Measurements from ENCODE around the gene LRTM1. TPM values are rescaled to one million over a fixed set of nuclear protein-coding genes. Genes with fewer than 3 reads are reported as not detected.

LRTM1 gene
- total and polyA plus RNA-seq, 12 donors: not detected

DNA sequence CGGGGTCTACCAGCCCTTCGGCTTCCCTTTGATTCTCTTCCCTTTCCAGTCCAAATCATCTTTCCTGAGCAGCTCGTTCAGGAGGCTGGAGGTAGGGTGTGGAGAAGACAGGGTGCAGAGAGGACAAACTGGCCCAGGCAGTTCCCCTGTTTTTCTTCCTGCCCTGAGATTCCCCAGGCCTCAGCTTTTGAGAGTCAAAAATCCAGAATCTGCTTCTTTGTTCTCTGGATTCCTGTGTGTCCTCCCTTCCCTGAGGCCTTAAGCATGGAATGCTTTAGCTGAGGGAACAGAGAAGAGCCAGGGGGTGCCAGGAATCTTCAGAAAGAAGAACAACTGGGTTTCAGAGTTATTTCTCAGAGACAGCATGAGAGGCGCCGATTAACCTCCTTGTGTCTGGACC lies 26.7 kb upstream of the LRTM1 start:
- 85 to 87% methylated on average over 5 of the region's 5 CpGs for WGBS, 2 donors

DNA sequence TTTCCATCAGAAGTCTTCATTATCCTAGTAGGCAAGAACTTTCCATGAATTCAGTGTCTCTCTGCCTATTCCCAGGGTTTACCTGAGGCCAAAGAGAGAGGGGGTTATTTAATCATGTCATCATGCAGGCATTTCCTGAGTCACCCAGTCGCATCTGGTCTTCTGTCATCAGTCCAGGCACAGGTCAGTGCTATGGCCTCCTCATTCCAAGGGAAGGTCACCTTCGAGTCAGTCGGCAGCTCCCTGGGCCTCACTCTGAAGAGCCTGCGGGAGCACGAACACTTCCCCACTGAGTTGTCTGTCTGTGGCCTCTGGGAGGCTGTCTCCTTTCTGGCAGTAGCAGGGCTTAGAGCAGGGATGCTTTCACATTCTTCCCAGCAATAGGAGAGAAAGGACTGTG lies 26.2 kb upstream of the LRTM1 start:
- H3K9me3 ChIP-seq: no peaks in the 10 kb centered on the region
- no peaks in the 10 kb centered on the region for H3K36me3 ChIP-seq
- H3K4me3 ChIP-seq: no peak overlapping the region
- intact Hi-C loops (cut with DNase I): loop anchor here in 6 of 10 donors (5.0 to 10.0 kb wide), 8 partner anchors 203 to 1298 kb away; partner anchors contain the start of gene WNT5A (in 1 of the 6)
- H3K4me1 ChIP-seq: peaks cover 0 to 27% (median 4%) of the 10 kb centered on the region in 9 donors
- 20 to 27% methylated on average over 5 of the region's 5 CpGs for WGBS, 2 donors
- TF ChIP-seq, protein P1, sequence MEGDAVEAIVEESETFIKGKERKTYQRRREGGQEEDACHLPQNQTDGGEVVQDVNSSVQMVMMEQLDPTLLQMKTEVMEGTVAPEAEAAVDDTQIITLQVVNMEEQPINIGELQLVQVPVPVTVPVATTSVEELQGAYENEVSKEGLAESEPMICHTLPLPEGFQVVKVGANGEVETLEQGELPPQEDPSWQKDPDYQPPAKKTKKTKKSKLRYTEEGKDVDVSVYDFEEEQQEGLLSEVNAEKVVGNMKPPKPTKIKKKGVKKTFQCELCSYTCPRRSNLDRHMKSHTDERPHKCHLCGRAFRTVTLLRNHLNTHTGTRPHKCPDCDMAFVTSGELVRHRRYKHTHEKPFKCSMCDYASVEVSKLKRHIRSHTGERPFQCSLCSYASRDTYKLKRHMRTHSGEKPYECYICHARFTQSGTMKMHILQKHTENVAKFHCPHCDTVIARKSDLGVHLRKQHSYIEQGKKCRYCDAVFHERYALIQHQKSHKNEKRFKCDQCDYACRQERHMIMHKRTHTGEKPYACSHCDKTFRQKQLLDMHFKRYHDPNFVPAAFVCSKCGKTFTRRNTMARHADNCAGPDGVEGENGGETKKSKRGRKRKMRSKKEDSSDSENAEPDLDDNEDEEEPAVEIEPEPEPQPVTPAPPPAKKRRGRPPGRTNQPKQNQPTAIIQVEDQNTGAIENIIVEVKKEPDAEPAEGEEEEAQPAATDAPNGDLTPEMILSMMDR (IDR thresholded peaks at IDR 0.05): no peak
- ATAC-seq (peak in 1 of 8 donors; percentile 16), DNase-seq (peak in 1 of 2 donors; percentile 6)
- no peak overlapping the region for H3K27ac ChIP-seq
- H3K27me3 ChIP-seq: no peaks in the 10 kb centered on the region

More for the DNA sequence above, 26.7 kb upstream of the LRTM1 start:
- intact Hi-C loops (cut with DNase I): loop anchor here in 6 of 10 donors (5.0 to 10.0 kb wide), 8 partner anchors 203 to 1298 kb away; partner anchors contain the start of gene WNT5A (in 1 of the 6)
- no peaks in the 10 kb centered on the region for H3K36me3 ChIP-seq
- H3K27me3 ChIP-seq: no peaks in the 10 kb centered on the region
- H3K27ac ChIP-seq: no peak overlapping the region
- no peak overlapping the region for H3K4me3 ChIP-seq
- no peaks in the 10 kb centered on the region for H3K9me3 ChIP-seq
- DNase-seq (no peak), ATAC-seq (no peak)
- peaks cover 0 to 27% (median 4%) of the 10 kb centered on the region in 9 donors for H3K4me1 ChIP-seq
- TF ChIP-seq, protein P1 (IDR thresholded peaks at IDR 0.05): no peak

DNA sequence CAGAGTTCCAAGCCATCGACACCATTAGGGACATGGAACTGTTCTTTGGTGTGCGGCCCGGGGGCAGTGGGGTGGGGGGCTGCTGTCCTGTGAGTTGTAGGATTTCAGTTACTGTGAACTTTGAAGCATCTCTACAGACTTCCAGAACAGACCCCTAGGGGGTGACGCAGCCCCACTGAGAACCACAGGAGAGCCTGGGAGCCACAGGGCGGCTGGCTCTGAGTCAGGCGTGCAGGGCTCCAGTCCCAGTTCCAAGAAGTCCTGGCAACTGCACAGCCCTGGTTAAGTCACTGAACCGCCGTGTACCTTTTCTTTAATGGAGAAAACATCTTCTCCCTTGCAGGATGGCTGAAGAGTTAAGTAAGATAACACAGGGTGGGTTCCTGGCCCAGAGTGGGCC lies 23.5 kb upstream of the LRTM1 start:
- Histone ChIP-seq H3K36me3 (no peaks in the 10 kb centered on the region), H3K27me3 (no peaks in the 10 kb centered on the region), H3K4me1 (peaks cover 0 to 27% (median 4%) of the 10 kb centered on the region in 9 donors), H3K27ac (no peak overlapping the region), H3K9me3 (no peaks in the 10 kb centered on the region), H3K4me3 (no peak overlapping the region)
- DNase-seq (peak; percentile 71 to 75), ATAC-seq (peak; percentile 91 to 99 (median 96))
- intact Hi-C loops (cut with DNase I): loop anchor here in 7 of 10 donors (2.0 to 10.0 kb wide), 9 partner anchors 206 to 1301 kb away; partner anchors contain the start of gene WNT5A (in 1 of the 7)
- WGBS, 2 donors: 22 to 27% methylated on average over 8 of the region's 8 CpGs
- TF ChIP-seq, protein P1 (IDR thresholded peaks at IDR 0.05): peak; percentile 19 to 73 (median 67)

DNA sequence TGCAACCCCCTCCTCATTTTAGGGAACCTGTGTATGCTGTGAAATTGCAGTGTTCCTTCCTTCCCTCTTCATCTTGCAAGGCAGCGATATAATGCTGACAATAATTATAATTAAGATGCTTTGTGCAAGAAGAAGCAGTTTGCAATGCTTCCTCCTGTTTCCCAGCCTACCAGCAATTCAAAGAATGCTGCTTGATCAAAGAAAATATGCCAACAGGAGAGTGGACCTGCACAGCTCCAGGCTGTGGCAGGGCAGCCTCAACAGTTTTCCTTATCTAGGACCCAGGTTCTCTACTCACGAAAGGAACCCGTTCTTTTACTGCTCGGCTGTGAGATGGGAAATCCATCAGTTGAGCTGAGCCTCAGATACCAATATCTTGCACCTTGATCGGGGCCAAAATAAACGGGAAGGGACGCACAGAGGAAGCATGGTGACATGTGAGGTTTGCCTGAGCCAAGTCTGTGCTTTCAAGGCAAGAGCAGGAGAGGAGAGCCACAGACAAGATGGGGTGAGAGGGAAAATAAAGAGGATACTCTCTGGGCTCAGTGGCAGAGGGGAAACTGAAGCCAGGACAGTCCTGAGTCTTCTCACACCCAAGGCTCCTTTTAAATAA lies 22.6 kb upstream of the LRTM1 start:
- no peaks in the 10 kb centered on the region for H3K27me3 ChIP-seq
- H3K4me3 ChIP-seq: no peak overlapping the region
- TF ChIP-seq, protein P1 (IDR thresholded peaks at IDR 0.05): no peak
- no peak overlapping the region for H3K27ac ChIP-seq
- intact Hi-C loops (cut with DNase I): loop anchor here in 7 of 10 donors (2.0 to 10.0 kb wide), 9 partner anchors 207 to 1302 kb away; partner anchors contain the start of gene WNT5A (in 1 of the 7)
- ATAC-seq (peak in 1 of 8 donors; percentile 25), DNase-seq (no peak)
- peaks cover 0 to 27% (median 4%) of the 10 kb centered on the region in 9 donors for H3K4me1 ChIP-seq
- no peaks in the 10 kb centered on the region for H3K9me3 ChIP-seq
- H3K36me3 ChIP-seq: no peaks in the 10 kb centered on the region
- WGBS, 2 donors: 24 to 31% methylated on average over 7 of the region's 7 CpGs

Data from heart right ventricle (tissue), 16 donors.